HPDE6-E6E7 (cell line): ENCODE data around the gene IGSF9B.
"Not testable (repeated sequence)": the region's sequence is repeated elsewhere in the genome, so short reads cannot be mapped to it uniquely, and the experiment has no call there.

Experiments used
- DNase-seq: peaks from one replicate; pipeline ENCODE4 v3.0.0; 2011; ENCODE audit warnings: missing footprints; ENCODE audit errors: extremely low spot score

Gene IGSF9B, protein sequence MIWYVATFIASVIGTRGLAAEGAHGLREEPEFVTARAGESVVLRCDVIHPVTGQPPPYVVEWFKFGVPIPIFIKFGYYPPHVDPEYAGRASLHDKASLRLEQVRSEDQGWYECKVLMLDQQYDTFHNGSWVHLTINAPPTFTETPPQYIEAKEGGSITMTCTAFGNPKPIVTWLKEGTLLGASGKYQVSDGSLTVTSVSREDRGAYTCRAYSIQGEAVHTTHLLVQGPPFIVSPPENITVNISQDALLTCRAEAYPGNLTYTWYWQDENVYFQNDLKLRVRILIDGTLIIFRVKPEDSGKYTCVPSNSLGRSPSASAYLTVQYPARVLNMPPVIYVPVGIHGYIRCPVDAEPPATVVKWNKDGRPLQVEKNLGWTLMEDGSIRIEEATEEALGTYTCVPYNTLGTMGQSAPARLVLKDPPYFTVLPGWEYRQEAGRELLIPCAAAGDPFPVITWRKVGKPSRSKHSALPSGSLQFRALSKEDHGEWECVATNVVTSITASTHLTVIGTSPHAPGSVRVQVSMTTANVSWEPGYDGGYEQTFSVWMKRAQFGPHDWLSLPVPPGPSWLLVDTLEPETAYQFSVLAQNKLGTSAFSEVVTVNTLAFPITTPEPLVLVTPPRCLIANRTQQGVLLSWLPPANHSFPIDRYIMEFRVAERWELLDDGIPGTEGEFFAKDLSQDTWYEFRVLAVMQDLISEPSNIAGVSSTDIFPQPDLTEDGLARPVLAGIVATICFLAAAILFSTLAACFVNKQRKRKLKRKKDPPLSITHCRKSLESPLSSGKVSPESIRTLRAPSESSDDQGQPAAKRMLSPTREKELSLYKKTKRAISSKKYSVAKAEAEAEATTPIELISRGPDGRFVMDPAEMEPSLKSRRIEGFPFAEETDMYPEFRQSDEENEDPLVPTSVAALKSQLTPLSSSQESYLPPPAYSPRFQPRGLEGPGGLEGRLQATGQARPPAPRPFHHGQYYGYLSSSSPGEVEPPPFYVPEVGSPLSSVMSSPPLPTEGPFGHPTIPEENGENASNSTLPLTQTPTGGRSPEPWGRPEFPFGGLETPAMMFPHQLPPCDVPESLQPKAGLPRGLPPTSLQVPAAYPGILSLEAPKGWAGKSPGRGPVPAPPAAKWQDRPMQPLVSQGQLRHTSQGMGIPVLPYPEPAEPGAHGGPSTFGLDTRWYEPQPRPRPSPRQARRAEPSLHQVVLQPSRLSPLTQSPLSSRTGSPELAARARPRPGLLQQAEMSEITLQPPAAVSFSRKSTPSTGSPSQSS (N-terminal part only)

DNA sequence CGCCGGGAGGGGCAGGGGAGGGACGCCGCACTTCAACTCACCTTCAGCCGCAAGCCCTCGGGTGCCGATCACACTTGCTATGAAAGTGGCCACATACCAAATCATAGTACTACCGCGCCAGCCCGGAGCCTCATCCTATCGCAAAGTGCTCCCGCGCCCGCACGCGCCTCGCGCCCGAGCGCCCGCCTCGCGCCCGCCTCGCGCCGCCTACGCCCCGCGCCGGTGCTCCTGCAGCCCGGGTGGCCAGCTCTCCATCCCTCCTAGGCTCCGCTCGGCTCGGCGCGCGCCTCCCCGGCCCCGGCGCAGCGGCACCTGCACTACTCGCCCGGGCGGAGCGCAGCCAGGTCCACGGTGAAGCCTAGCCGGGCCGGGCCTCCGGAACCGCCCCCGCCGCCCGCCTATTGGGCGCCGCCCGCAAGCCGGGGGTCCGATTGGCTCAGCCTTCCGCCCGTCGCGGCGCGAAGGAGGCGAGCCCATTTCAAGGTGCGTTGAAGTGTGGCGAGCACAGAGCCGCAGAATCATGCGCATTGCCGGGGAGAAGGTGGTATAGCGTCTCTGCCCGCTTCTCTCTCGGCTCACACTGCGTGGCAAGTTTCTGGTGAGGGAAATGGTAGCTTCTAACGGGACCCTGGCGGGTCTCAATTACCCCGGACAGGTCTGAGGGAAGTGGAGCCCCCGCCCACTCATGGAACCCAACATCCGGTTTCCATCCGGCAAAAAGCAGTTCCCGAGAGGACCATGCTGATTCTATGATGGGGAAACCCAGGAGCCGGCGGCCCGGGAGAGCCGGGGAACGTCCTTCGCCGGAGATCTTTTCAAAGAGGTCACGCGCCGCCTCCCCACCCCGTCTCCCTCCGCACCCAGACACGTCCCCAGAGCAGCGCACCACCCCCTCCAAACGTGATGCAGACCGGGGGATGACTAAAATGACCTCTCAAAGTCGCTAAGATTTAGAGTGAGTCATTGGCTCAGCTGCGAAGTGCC, at the start of gene IGSF9B:
IGSF9B (minus strand) TSS at position 319 of the 984 bp plus-strand sequence; CDS start at position 105, 214 bp downstream.
- DNase-seq, result no peak

DNA sequence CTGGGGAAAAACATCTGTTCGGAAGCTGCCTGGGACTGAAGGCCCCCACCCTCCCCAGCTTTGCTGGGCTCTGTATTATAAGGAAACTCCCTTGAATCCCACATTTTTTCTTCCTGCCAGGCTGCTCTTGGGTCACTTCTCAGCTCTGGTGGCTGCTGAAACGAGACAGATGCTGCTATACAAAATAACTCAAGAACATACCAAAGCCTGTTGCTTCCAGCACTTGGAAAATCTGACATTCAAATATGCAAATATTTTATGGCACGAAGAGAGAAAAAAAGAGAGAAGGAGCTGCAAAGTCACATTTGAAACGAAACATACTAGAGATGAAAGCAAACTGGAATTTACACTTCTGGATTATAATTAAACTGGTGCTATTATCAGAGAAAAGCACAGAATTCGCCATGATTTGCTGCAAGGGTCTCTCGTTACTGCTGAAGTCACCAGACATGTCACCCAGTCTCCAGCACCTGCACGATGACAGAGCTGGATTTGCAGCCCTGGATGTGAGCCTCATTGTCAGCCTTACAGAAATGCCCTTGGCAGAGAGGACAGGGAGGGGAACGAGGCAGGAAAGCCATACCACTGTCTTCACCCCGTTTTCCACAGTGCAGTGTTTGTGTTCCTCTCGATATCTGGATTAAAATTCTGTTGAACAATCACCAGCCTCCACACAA, 47.9 kb upstream of the IGSF9B start:
- DNase-seq, result no peak

DNA sequence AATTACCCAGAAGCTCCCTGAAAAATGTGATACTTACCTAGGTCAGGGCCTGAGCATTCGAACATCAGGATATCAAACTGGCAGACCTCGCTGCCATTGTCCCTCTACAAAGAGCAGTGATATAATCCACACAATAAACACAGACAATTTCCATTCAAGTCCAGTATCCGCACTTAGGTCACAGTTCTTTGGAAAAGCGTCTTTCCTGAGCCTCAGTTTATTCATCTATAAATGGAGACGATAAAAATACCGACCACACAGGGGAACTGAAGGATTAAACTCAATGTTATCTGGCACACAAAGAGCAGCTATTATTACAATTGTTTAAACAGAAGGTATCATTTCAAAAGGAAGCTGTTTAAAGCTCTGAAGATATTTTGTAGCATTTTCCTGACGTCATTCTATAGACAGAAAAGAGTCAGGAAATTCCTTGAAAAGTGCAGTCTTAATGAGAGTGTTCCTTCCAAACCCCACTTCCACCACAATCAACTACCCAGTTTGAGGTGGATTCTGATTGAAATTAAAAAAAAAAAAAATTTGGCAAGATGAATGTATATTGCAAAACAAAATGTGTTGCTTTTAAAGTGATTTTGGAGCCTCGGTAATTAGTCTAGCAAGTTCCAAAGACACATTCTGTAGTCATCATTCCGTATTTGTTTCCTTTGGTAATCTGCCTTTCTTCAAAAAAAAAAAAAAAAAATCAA, 47.2 kb upstream of the IGSF9B start:
- DNase-seq, result no peak

DNA sequence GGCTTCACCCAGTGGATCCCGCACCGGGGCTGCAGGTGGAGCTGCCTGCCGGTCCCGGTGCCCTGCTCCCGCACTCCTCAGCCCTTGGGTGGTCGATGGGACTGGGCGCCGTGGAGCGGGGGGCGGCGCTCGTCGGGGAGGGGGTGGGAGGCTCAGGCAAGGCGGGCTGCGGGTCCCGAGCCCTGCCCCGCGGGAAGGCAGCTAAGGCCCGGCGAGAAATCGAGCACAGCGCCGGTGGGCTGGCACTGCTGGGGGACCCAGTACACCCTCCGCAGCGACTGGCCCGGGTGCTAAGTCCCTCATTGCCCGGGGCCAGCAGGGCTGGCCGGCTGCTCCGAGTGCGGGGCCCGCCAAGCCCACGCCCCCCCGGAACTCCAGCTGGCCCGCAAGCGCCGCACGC, 46.1 kb upstream of the IGSF9B start:
- not testable (repeated sequence) for DNase-seq

DNA sequence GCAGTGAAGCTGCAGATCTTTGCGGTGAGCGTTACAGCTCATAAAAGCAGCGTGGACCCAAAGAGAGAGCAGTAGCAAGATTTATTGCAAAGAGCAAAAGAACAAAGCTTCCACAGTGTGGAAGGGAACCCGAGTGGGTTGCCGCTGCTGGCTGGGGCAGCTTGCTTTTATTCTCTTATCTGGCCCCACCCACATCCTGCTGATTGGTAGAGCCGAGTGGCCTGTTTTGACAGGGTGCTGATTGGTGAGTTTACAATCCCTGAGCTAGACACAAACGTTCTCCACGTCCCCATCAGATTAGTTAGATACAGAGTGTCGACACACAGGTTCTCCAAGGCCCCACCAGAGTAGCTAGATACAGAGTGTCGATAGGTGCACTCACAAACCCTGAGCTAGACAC, 45.6 kb upstream of the IGSF9B start:
- DNase-seq, result not testable (repeated sequence)

DNA sequence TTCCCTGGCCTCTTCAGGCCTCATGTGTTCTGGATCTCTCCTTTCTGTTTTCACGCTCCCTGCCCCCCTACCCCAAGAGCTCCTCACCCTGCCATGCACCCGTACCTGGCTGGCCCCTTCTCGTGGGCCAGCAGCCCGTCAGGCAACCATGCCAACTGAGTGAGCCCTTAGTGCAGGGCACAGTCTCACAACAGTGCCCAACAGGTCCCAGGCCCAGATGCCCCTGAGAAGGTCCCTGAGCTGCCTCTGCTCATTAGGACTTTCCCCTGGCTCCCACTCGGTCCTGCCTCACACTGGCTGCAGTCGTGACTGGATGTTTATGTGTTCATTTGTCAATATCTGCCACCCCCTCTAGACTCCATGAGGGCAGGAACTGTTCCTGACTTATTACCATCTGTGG, 44.8 kb upstream of the IGSF9B start:
- no peak for DNase-seq

DNA sequence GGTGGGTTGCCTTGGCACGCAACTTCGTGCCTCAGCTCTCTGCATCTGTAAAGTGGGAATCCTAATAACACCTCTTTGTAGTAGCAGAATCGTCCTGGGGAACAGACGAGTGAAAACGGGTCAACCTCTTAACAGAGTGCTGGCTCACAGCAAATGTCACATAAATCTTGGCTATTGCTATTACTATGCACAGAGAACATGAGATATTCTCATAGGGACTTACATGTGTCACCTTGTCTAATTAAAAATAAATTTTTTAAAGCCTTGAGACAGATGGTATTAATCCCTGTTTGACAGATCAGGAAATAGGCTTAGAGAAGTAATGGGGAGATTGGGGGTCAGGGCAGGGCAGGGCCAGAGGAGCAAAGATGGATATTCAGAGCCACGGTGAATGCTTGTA, 44.3 kb upstream of the IGSF9B start:
- DNase-seq, result no peak

DNA sequence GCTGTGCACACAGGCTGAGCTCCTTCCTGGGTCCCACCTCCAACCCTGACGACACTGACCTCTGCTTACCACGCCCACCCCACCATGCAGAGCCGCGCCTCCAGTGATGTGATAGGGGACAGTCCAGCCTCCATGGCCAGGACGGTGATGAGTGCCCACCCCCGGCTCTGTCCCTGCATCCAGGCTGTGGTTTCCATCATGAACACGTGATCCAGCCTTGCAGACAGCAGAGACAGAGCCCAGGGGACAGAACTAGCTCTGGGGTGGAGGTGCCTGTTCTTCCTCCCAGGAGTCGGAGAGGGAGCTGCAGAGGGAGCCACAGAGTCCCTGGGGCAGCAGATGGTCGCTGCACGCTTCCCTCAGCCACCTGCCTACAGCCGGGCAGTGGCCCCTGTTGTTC, 42.6 kb upstream of the IGSF9B start:
- no peak for DNase-seq

DNA sequence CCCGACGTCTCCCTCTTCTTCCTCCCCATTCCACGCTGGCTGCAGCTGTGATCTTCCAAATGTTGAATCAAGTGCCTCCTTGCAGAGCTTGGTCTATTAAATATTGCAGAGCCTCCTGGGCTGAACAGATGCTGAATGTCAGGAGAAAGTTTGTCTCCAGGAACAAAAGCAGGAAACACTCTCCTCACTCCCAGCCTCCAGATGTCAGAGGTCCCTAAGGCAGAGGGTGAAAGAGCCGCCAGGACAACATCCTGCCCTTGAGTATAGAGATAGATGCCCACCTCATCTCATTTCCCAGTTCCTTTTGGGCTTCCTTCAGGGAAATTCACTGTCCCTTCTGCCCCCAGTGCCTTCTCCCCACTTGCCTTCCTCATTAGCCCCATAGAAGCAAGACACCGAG, 40.8 kb upstream of the IGSF9B start:
- no peak for DNase-seq

DNA sequence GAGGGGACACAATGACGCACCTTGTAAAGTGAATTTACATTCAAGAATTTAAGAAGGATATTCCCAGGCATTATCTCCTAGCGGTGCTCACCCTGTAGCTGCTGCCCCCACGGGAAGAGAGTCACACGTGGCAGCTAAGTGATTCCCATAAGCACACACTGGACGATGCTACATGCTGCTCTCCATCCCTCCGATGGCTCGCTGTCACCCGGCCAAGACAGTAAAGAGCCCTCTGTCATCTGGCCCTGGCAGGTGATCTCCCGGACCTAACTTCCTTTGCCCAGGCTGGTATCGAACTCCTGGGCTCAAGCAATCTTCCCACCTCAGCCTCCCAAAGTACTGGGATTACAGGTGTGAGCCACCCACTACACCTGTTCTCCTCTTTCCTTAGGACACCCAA, 39.9 kb upstream of the IGSF9B start:
- DNase-seq, result no peak

DNA sequence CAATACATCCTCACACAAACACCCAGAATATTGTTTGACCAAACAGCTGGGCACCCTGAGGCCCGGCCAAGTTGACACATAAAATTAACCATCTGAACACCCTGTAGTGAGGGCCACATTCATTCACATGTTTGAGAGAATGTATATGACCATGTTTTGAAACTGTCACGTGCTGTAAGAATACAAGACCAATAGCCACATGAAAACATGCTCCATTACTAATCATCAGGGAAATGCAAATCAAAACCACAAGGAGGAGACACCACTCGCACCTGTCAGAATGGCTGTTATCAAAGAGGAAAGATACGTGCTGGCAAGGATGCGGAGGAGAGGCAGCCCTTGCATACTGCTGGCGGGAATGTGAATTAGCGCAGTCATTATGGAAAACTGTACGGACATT, 38.3 kb upstream of the IGSF9B start:
- DNase-seq, result no peak

DNA sequence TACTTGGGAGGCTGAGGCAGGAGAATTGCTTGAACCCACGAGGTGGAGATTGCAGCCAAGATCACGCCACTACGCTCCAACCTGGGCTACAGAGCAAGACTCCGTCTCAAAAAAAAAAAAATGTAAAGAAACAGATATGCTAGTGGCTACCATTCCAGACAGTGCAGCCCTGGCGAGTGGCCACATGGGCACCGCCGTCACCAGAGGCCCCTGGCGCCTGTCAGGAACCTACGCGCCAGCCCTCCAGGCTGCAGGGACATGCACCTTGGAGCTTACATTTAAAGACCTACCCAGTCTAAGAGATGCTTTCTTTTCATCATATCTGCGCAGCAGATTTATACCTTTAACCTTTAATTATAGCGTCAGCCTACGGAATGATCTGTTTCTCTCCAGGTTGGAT, 37.2 kb upstream of the IGSF9B start:
- DNase-seq, result no peak

DNA sequence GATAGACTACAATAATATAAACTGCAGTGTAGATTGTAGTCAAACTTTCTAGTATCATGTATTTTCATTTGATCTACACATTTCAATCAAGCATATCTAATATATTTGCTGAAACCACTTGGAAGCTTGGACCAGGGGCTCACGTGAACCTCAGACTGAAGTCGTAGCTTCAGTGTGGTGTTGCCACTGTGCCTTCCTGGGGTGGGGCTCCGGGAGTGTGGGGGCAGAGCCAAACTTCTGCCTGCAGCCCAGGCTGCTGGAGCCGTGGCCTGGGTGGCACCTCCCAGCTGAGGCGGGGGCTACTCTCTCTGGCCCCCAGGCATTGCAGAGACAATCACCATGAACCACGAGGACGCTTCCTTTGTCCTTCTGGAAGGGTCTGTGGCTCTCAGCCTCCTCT, 36.3 kb upstream of the IGSF9B start:
- no peak for DNase-seq

DNA sequence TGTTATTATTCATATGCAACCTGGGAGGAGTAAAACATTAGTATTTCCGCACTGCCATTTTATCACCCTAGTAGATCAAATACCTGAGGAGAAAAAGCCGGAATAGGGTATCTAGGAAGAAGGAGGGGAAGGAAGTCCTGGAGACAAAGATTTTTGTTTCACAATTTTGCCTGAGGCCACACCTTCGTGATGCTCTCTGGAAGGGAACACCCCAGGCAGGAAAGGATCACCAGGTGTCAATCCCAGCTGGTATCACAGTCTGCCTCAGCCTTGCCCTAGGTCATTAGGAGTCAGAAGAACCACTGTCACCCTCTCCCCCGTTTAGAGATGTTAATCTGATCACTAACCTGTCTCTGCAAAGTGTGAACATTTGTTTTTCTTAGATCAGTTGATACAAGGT, 35.4 kb upstream of the IGSF9B start:
- no peak for DNase-seq

DNA sequence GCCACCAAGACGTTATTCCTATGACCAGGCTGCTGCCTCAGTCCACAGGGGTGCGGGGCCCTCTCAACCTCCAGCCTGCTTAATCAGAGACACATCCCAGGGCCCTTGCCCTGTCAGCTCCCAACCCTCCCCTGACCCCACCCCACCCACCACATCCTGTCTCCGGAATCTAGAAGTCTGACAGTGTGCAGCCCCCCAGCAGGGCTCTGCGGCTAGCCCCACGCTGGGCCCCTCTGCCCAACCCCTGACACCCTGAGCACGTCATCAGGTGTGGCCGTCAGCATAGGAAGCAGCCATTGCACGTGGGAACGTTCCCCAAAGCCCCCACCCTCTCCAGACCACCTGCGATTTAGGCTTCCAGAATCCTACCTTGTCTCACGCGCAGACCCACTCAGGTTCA, 34.3 kb upstream of the IGSF9B start:
- DNase-seq, result no peak

DNA sequence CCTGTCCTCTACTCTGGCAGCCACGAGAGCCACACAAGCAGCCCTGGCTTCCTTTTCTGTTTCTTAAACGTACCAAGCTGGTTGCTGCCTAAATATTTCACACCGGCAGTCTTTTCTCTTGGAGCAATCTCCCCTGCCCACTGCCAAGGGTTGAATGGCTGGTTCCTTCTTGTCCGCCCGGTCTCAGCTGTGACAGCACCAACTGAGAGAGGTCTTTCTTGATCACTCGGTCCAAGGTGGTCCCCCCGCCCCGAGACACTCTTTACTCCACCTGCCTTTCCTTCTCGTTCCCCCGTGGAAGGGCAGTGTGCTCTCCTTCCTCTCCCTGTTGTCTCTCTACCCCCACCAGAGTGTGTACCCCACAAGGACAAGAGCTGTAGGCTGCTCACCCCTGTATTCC, 33.7 kb upstream of the IGSF9B start:
- no peak for DNase-seq

DNA sequence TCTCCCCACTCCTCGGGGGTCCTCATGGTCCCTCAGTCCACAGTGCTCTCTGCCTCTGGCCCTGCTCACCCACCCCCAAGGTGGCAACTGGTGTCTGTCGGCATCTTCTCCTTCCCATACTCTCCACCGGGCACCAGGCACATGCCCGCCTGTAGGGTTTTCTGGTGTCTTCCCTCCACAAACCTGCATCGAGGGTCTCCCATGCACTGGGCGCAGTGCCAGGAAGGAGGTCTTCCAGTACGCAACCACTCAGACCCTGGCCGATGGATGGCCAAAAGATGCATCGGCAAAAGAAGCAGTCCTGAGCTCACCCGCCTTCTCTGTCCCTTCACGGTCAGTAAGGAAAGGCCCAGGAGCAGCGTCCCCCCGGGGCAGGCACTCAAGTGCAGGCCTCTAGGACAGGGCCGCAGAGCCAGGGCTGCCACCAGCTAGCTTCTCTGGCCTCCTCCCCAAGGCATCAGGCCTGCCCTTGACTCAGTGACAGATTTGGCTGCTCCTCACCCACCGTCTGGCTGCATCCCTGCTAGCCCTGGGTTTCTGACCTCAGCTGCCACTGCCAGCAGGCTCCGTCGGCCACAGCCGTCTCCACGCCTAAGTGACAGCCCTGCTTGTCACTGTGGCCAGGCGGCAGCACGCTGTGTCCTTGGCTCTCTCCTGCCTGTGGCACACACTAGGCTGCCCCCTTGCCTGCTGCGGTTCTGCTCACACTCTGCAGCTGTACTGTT, 32.1 kb upstream of the IGSF9B start:
- no peak for DNase-seq

DNA sequence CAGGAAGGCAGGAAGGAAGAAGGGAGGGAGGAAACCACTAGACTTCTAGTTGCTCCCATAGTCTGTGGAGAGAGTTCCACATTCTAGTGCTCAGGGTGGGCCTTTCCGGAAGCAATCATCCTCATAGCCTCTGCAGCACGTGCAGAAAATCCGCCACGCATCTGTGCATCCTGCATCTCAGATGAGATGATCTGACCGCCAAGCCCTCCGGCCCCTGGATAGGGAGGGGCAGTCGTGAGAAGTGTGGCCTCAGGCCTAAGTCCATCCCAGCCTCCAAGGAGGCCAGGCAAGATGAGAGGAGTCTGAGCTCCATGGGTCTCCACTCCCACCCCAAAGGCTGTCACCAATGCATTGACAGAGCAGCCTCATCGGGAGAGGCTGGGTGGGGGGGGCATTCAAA, 30.4 kb upstream of the IGSF9B start:
- DNase-seq, result no peak
